ENCODE data around the gene OR14C36. TPM values are rescaled to one million over a fixed set of nuclear protein-coding genes. Genes with fewer than 3 reads are reported as not detected.
"Not testable (repeated sequence)": the region's sequence is repeated elsewhere in the genome, so short reads cannot be mapped to it uniquely, and the experiment has no call there.

Gene OR14C36
- total and polyA plus RNA-seq, 2 of the 8 experiments (the other 6 are each of a cell fraction or from before 2014, with no cell fraction given): not detected

DNA sequence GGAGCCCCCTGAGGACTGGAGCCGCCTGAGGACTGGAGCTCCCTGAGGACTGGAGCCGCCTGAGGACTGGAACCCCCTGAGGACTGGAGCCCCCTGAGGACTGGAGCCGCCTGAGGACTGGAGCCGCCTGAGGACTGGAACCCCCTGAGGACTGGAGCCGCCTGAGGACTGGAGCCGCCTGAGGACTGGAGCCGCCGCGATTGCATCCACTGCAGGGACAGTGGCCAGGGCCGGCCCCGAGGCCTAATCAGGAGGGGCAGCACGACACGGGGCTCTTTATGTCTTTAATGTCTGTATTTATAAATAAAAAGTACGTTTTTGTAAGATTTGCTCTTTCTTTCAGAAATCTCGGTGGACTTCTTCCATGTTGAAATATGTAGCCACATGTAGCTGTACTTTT lies 41.8 kb upstream of the OR14C36 start:
- H2AK5ac ChIP-seq (ENCODE audit: low read depth, low read length); DNase-seq (ENCODE audit: low read depth in 1 of 2, low spot score in 2 of 2); H4K5ac ChIP-seq (ENCODE audit: insufficient read length, low read depth, low read length); H2BK5ac ChIP-seq (ENCODE audit: low read depth, low read length); H4K20me1 ChIP-seq (replicated peaks in 1 of 2; ENCODE audit: control insufficient read depth in 1 of 2, insufficient read depth in 2 of 2, low read length in 2 of 2); H2BK15ac ChIP-seq (ENCODE audit: low read length); POLR2A ChIA-PET (ENCODE audit: partially characterized antibody); H3K79me1 ChIP-seq (ENCODE audit: low read depth, low read length); H2BK120ac ChIP-seq (replicated peaks; ENCODE audit: low read depth, low read length); H3K4me1 ChIP-seq (replicated peaks in 1 of 4; ENCODE audit: control insufficient read depth in 3 of 4, insufficient read depth in 4 of 4, low read length in 3 of 4); H4K8ac ChIP-seq (ENCODE audit: extremely low read depth, insufficient read depth, low read length); H3K9ac ChIP-seq (replicated peaks in 1 of 4; ENCODE audit: extremely low read depth in 1 of 4, low read depth in 3 of 4, low read length in 3 of 4); H3K36me3 ChIP-seq (ENCODE audit: control insufficient read depth in 2 of 4, insufficient read depth in 4 of 4, low read length in 3 of 4); H2AFZ ChIP-seq (ENCODE audit: low read length); H3K14ac ChIP-seq (ENCODE audit: insufficient read length); FAIRE-seq; H3K4me3 ChIP-seq (ENCODE audit: extremely low read depth in 1 of 4, insufficient read depth in 2 of 4, low read depth in 3 of 4, low read length in 4 of 4); H3K23ac ChIP-seq (ENCODE audit: insufficient read length); H3K18ac ChIP-seq (ENCODE audit: extremely low read depth, low read length); H2BK20ac ChIP-seq (ENCODE audit: low read length); H2BK12ac ChIP-seq (ENCODE audit: low read depth, low read length); H3K56ac ChIP-seq (replicated peaks; ENCODE audit: insufficient read length, low read depth, low read length); H3K79me2 ChIP-seq (ENCODE audit: control insufficient read depth in 1 of 2, insufficient read depth in 2 of 2, low read length in 2 of 2); H3K27me3 ChIP-seq (replicated peaks in 1 of 4; ENCODE audit: control insufficient read depth in 3 of 4, extremely low read depth in 1 of 4, insufficient read depth in 3 of 4, low read length in 3 of 4); H3K4me2 ChIP-seq (ENCODE audit: insufficient read depth in 1 of 2, low read depth in 2 of 2, low read length in 2 of 2); H4K91ac ChIP-seq (replicated peaks; ENCODE audit: insufficient read length, low read length); H3K23me2 ChIP-seq (ENCODE audit: low read depth, low read length); H3K27ac ChIP-seq (ENCODE audit: low read depth, low read length); H3K4ac ChIP-seq (replicated peaks; ENCODE audit: insufficient read length, low read depth, low read length): not testable (repeated sequence)
- CTCF ChIA-PET (ENCODE audit: partially characterized antibody): interaction anchor here (0.7 kb wide), 1 partner anchor 9 kb away, joined by 3 read pairs; no protein-coding TSS in a partner anchor
- 84% methylated on average over 8 of the region's 15 CpGs; no CpG with 5 or more reads in 1 of the 2 experiments for WGBS, 2 experiments (ENCODE audit: extremely low coverage in 1 of 2, insufficient coverage in 1 of 2, insufficient read length in 1 of 2, insufficient replicate concordance in 2 of 2, low coverage in 1 of 2, low lambda C conversion rate in 2 of 2, missing lambda C conversion rate in 1 of 2)
- H3K9me3 ChIP-seq (ENCODE audit: insufficient read depth in 2 of 2, low read depth in 1 of 2, low read length in 1 of 2): peaks cover 45 to 47% of the 10 kb centered on the region in 2 experiments

Data from H1 (cell line).